H1 (cell line): ENCODE measurements around the gene APOC1. TPM values are rescaled to one million over a fixed set of nuclear protein-coding genes. Genes with fewer than 3 reads are reported as not detected.
A peak's percentile ranks its signal among the peaks of the same experiment; 100 is the strongest.

ENCODE experiments used
- BACH1 ChIP-seq: IDR thresholded peaks from 2 replicates; pipeline ENCODE4 v1.6.1; 2012; ENCODE audit warnings: low read length, improper control_type of control experiment
- BRCA1 ChIP-seq: IDR thresholded peaks from 2 replicates; pipeline ENCODE4 v1.6.1; 2012; ENCODE audit warnings: low read depth, low read length, improper control_type of control experiment
- CBX8 ChIP-seq: fragments of 300-800, 300-1000 bp; sonication (generic); IDR thresholded peaks from 2 replicates; pipeline ENCODE4 v1.7.1; 2016; ENCODE audit warnings: low read depth, low read length, borderline replicate concordance
- CTBP2 ChIP-seq: IDR thresholded peaks from 2 replicates; pipeline ENCODE4 v1.7.0; 2011; ENCODE audit warnings: borderline replicate concordance, mild to moderate bottlenecking, moderate library complexity, mixed read lengths, low read length; ENCODE audit not compliant: insufficient read depth, insufficient read length
- EGR1 ChIP-seq: IDR thresholded peaks from 2 replicates; pipeline ENCODE4 v1.6.1; 2011; ENCODE audit warnings: low read depth, low read length, borderline replicate concordance
- HDAC6 ChIP-seq: IDR thresholded peaks from one replicate; pipeline ENCODE4 v1.7.1; 2012; ENCODE audit warnings: low read depth, mild to moderate bottlenecking, inconsistent platforms, low read length, moderate library complexity
- JUND ChIP-seq: IDR thresholded peaks from 2 replicates; pipeline ENCODE4 v1.6.1; 2011; ENCODE audit warnings: mild to moderate bottlenecking, improper control_type of control experiment, low read length
- KDM4A ChIP-seq: IDR thresholded peaks from one replicate; pipeline ENCODE4 v1.7.1; 2012; ENCODE audit warnings: low read depth, mild to moderate bottlenecking, moderate library complexity, low read length, inconsistent platforms; ENCODE audit not compliant: severe bottlenecking
- NRF1 ChIP-seq: IDR thresholded peaks from 2 replicates; pipeline ENCODE4 v1.6.1; 2011; ENCODE audit warnings: mild to moderate bottlenecking, low read depth, low read length, improper control_type of control experiment
- POLR2A ChIP-seq, 2 experiments: IDR thresholded peaks; 1 replicate in 1 of 2; 2 replicates in 1 of 2; pipeline ENCODE4 v1.6.1; 2011; ENCODE audit warnings: low read depth in 2 of 2, low read length in 2 of 2, mild to moderate bottlenecking in 2 of 2; ENCODE audit errors: control extremely low read depth in 1 of 2
- POLR2AphosphoS5 ChIP-seq: IDR thresholded peaks from 2 replicates; pipeline ENCODE4 v1.6.1; 2011; ENCODE audit warnings: low read depth, low read length
- RAD21 ChIP-seq, 2 experiments: IDR thresholded peaks in 1 of 2; conservative IDR thresholded peaks in 1 of 2; 2 replicates each; pipeline ENCODE4 v1.6.1; 2011; ENCODE audit warnings: low read depth in 2 of 2, low read length in 2 of 2, improper control_type of control experiment in 1 of 2, inconsistent platforms in 1 of 2, mild to moderate bottlenecking in 1 of 2, moderate library complexity in 1 of 2
- RFX5 ChIP-seq: IDR thresholded peaks from 2 replicates; pipeline ENCODE4 v1.6.1; 2011; ENCODE audit warnings: low read depth, low read length, improper control_type of control experiment, borderline replicate concordance
- RNF2 ChIP-seq: fragments of 200-900, 300-1000 bp; sonication (generic); IDR thresholded peaks from 2 replicates; pipeline ENCODE4 v1.7.1; 2016; ENCODE audit warnings: borderline replicate concordance, low read depth, mild to moderate bottlenecking, antibody characterized with exemption, low read length; ENCODE audit not compliant: poor library complexity, severe bottlenecking; ENCODE audit errors: missing control alignments
- SP1 ChIP-seq: IDR thresholded peaks from 2 replicates; pipeline ENCODE4 v1.6.1; 2011; ENCODE audit warnings: low read depth, low read length
- SP2 ChIP-seq: IDR thresholded peaks from 2 replicates; pipeline ENCODE4 v1.6.1; 2012; ENCODE audit warnings: mild to moderate bottlenecking, low read length, inconsistent platforms
- SP4 ChIP-seq: IDR thresholded peaks from 2 replicates; pipeline ENCODE4 v1.6.1; 2012; ENCODE audit warnings: low read length, inconsistent platforms
- SRF ChIP-seq: IDR thresholded peaks from 2 replicates; pipeline ENCODE4 v1.6.1; 2011; ENCODE audit warnings: mild to moderate bottlenecking, low read depth, low read length, moderate library complexity
- USF2 ChIP-seq: IDR thresholded peaks from 2 replicates; pipeline ENCODE4 v1.6.1; 2011; ENCODE audit warnings: low read length, improper control_type of control experiment
- polyA plus RNA-seq, 7 experiments: library from polyadenylated mRNA; depleted of rRNA in 3 of 7; stranded (reverse) in 5 of 7; unstranded in 2 of 7; fragments of >200 nt in 5 of 7; fragments of 200-250 nt in 2 of 7; gene quantifications; 1 replicate in 5 of 7; 2 replicates in 1 of 7; 4 replicates in 1 of 7; pipeline versions ENCODE4 v1.2.1 to v1.2.3, GENCODE V29; 2011 to 2013; ENCODE audit warnings: missing spikeins in 2 of 7, mixed read lengths in 2 of 7
- total RNA-seq: library from RNA; stranded (reverse); fragmentation: NEBNext Ultra II Directional; extraction: Animal tissue kit (Norgen Biotek cat#: 25700); gene quantifications from 2 replicates; pipeline ENCODE4 v1.2.1, GENCODE V29; 2021
- TF ChIP-seq, protein P1 (sequence below): IDR thresholded peaks from 2 replicates; pipeline ENCODE4 v1.6.1; 2012; ENCODE audit warnings: low read length, inconsistent platforms
- TF ChIP-seq, protein P2 (sequence below): IDR thresholded peaks from 2 replicates; pipeline ENCODE4 v1.6.1; 2011; ENCODE audit warnings: low read depth, mild to moderate bottlenecking, low read length; ENCODE audit not compliant: insufficient read depth

The APOC1 gene
- total and polyA plus RNA-seq, 2 of the 8 experiments (the other 6 are each of a cell fraction or from before 2014, with no cell fraction given), result 55.8 to 78.2 TPM

GRCh38 chr19:44903602-44904425 is 10.6 kb upstream of the APOC1 start (continued):
- 0 out of 2 replicates have a peak, but pooled peaks have one; percentile 13 for TF ChIP-seq USF2
- no peak for TF ChIP-seq CTBP2
- no peak for TF ChIP-seq RNF2
- no peak for TF ChIP-seq BRCA1
- TF ChIP-seq POLR2AphosphoS5, result peak; percentile 37; the same call in 1 of the 2 replicates
- TF ChIP-seq CBX8, result no peak
- no peak for TF ChIP-seq SP4
- TF ChIP-seq BACH1, result no peak
- TF ChIP-seq SRF, result no peak
- TF ChIP-seq SP2, result no peak
- no peak for TF ChIP-seq HDAC6
- no peak for TF ChIP-seq KDM4A
- TF ChIP-seq RFX5, result no peak
- peak; percentile 83 to 88 for TF ChIP-seq RAD21 (IDR thresholded peaks at IDR 0.05 in 1 of 2, conservative IDR thresholded peaks at IDR 0.05 in 1 of 2; ENCODE audit: low read depth in 2 of 2, low read length in 2 of 2)
- TF ChIP-seq, protein P1, sequence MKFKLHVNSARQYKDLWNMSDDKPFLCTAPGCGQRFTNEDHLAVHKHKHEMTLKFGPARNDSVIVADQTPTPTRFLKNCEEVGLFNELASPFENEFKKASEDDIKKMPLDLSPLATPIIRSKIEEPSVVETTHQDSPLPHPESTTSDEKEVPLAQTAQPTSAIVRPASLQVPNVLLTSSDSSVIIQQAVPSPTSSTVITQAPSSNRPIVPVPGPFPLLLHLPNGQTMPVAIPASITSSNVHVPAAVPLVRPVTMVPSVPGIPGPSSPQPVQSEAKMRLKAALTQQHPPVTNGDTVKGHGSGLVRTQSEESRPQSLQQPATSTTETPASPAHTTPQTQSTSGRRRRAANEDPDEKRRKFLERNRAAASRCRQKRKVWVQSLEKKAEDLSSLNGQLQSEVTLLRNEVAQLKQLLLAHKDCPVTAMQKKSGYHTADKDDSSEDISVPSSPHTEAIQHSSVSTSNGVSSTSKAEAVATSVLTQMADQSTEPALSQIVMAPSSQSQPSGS, result no peak
- TF ChIP-seq NRF1, result no peak
- TF ChIP-seq POLR2A (IDR thresholded peaks at IDR 0.05; ENCODE audit: control extremely low read depth in 1 of 2, low read depth in 2 of 2, low read length in 2 of 2), result peak in 1 of 2 experiments; percentile 79; a peak in 2 of 3 replicates
- TF ChIP-seq SP1, result no peak
- TF ChIP-seq JUND, result 0 out of 2 replicates have a peak, but pooled peaks have one; percentile 39
- TF ChIP-seq, protein P2, sequence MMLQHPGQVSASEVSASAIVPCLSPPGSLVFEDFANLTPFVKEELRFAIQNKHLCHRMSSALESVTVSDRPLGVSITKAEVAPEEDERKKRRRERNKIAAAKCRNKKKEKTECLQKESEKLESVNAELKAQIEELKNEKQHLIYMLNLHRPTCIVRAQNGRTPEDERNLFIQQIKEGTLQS, result no peak
- no peak for TF ChIP-seq EGR1
